Measurements from ENCODE around the gene SLC7A5.

GRCh38 chr16:87833548-87833947 lies 35.8 kb downstream of the SLC7A5 start:
- TF ChIP-seq POLR2AphosphoS5 (IDR thresholded peaks at IDR 0.05; ENCODE audit: low read depth, low read length) (no peak), REST (IDR thresholded peaks at IDR 0.05; ENCODE audit: insufficient read depth in 1 of 2, low read depth in 2 of 2, low read length in 2 of 2) (no peak), SIN3A (IDR thresholded peaks at IDR 0.05; ENCODE audit: borderline replicate concordance, insufficient read depth, low read length) (no peak), FOXP2 (optimal IDR thresholded peaks at IDR 0.05; ENCODE audit: borderline replicate concordance, extremely low read depth, extremely low read length, insufficient read depth) (no peak)

All from PFSK-1 (cell line).